Erythroblast (primary cell): Measurements from ENCODE around the gene TPO.

ENCODE experiments used
- GATA1 ChIP-seq: IDR thresholded peaks from 2 replicates; pipeline ENCODE4 v1.6.1; 2011; ENCODE audit warnings: low read depth, mild to moderate bottlenecking, control low read depth, low read length, moderate library complexity
- POLR2A ChIP-seq: IDR thresholded peaks from 2 replicates; pipeline ENCODE4 v1.6.1; 2011; ENCODE audit warnings: mild to moderate bottlenecking, low read length

DNA sequence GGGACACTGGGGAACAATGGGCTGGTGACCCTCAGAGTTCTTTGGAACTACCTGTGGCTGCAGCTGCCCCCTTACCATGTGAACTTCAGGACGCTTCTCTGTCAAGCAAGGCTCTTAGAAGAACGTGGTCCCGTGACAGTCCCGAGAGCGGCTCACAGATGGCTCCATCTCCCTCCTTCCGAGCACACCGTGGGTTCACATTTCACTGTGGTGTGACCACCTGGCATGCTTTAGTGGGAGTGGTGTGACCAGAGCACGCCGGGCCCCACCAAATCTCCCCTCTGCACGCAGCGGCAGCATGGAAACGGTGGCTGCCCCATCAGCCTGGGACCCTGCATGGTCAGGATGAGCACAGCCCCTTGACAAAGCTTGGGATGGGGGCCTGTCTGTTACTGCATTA is 9.7 kb upstream of the TPO start:
- TF ChIP-seq POLR2A, result no peak
- no peak for TF ChIP-seq GATA1
